GM13976 (cell line): ENCODE results near the gene HTT.

Experiments used
- DNase-seq: peaks from one replicate; pipeline ENCODE4 v3.0.0; 2012; ENCODE audit warnings: low spot score
- CTCF ChIP-seq: IDR thresholded peaks from 2 replicates; pipeline ENCODE4 v1.5.1; 2012; ENCODE audit warnings: borderline replicate concordance, mild to moderate bottlenecking; ENCODE audit not compliant: insufficient read depth; ENCODE audit errors: extremely low read depth, missing control alignments, control extremely low read depth
- in situ Hi-C: fragments of 300-500 bp; cut with MboI; formaldehyde crosslinking; loops from one replicate; pipeline ENCODE4 v1.12.0; 2022; ENCODE audit warnings: low sequenced_read_pairs, mixed read lengths, inconsistent platforms; ENCODE audit not compliant: unreplicated experiment

HTT gene

GRCh38 chr4:3291969-3292570 lies 217.6 kb downstream of the HTT start:
- DNase-seq, result no peak
- in situ Hi-C loops, result no loop called here
- no peak for TF ChIP-seq CTCF

GRCh38 chr4:3292571-3293400 lies 218.3 kb downstream of the HTT start, which contains the start of gene RGS12:
Gene RGS12 (plus strand): TSS chr4:3293021. CDS start chr4:3316171, 23,150 bp downstream.
- DNase-seq, result peak; percentile 98
- in situ Hi-C loops, result no loop called here
- no peak for TF ChIP-seq CTCF
